Measurements from ENCODE around the gene PCNX2. TPM values are rescaled to one million over a fixed set of nuclear protein-coding genes. Genes with fewer than 3 reads are reported as not detected.
A peak's percentile ranks its signal among the peaks of the same experiment; 100 is the strongest.

PCNX2 gene
- total RNA-seq, 1 donor from 2014 or later = 17.2 TPM

GRCh38 chr1:232987046-232987773 is 308.3 kb downstream of the PCNX2 start:
- Mint-ChIP-seq H3K36me3 (ENCODE audit: unreplicated experiment) (peaks cover 10% of the 10 kb centered on the region), H3K27ac (ENCODE audit: unreplicated experiment) (no peak overlapping the region), H3K9me3 (ENCODE audit: unreplicated experiment) (no peaks in the 10 kb centered on the region), H3K4me3 (ENCODE audit: unreplicated experiment) (no peak overlapping the region), H3K27me3 (ENCODE audit: unreplicated experiment) (no peaks in the 10 kb centered on the region), H3K4me1 (ENCODE audit: unreplicated experiment) (peaks cover 8% of the 10 kb centered on the region)
- no peak for TF ChIP-seq CTCF (IDR thresholded peaks at IDR 0.05)
- DNase-seq (ENCODE audit: extremely low spot score, unreplicated experiment) = peak; percentile 72

GRCh38 chr1:232986527-232986922 is 309.0 kb downstream of the PCNX2 start:
- H3K9me3 Mint-ChIP-seq (ENCODE audit: unreplicated experiment) = no peaks in the 10 kb centered on the region
- peak; percentile 59 for DNase-seq (ENCODE audit: extremely low spot score, unreplicated experiment)
- H3K36me3 Mint-ChIP-seq (ENCODE audit: unreplicated experiment) = peaks cover 6% of the 10 kb centered on the region
- TF ChIP-seq CTCF (IDR thresholded peaks at IDR 0.05) = no peak
- H3K4me3 Mint-ChIP-seq (ENCODE audit: unreplicated experiment) = no peak overlapping the region
- peaks cover 9% of the 10 kb centered on the region for H3K4me1 Mint-ChIP-seq (ENCODE audit: unreplicated experiment)
- no peaks in the 10 kb centered on the region for H3K27me3 Mint-ChIP-seq (ENCODE audit: unreplicated experiment)
- no peak overlapping the region for H3K27ac Mint-ChIP-seq (ENCODE audit: unreplicated experiment)

- H3K9me3 Mint-ChIP-seq (ENCODE audit: unreplicated experiment) = no peaks in the 10 kb centered on the region
- TF ChIP-seq CTCF (IDR thresholded peaks at IDR 0.05) = no peak
- H3K27me3 Mint-ChIP-seq (ENCODE audit: unreplicated experiment) = no peaks in the 10 kb centered on the region
- H3K4me1 Mint-ChIP-seq (ENCODE audit: unreplicated experiment) = peaks cover 9% of the 10 kb centered on the region
- no peak overlapping the region for H3K4me3 Mint-ChIP-seq (ENCODE audit: unreplicated experiment)
- peak; percentile 81 for DNase-seq (ENCODE audit: extremely low spot score, unreplicated experiment)
- H3K36me3 Mint-ChIP-seq (ENCODE audit: unreplicated experiment) = peaks cover 4% of the 10 kb centered on the region
- no peak overlapping the region for H3K27ac Mint-ChIP-seq (ENCODE audit: unreplicated experiment)
Observed at GRCh38 chr1:232985882-232986526, 309.5 kb downstream of the PCNX2 start.

GRCh38 chr1:232984577-232985425 is 310.7 kb downstream of the PCNX2 start:
- Mint-ChIP-seq H3K9me3 (ENCODE audit: unreplicated experiment) (no peaks in the 10 kb centered on the region), H3K27ac (ENCODE audit: unreplicated experiment) (no peak overlapping the region), H3K27me3 (ENCODE audit: unreplicated experiment) (no peaks in the 10 kb centered on the region), H3K4me3 (ENCODE audit: unreplicated experiment) (no peak overlapping the region), H3K4me1 (ENCODE audit: unreplicated experiment) (peaks cover 9% of the 10 kb centered on the region), H3K36me3 (ENCODE audit: unreplicated experiment) (peaks cover 4% of the 10 kb centered on the region)
- DNase-seq (ENCODE audit: extremely low spot score, unreplicated experiment) = peak; percentile 64
- no peak for TF ChIP-seq CTCF (IDR thresholded peaks at IDR 0.05)
